Glutamatergic neuron (in vitro differentiated cells): ENCODE data around the gene GDF7. TPM values are rescaled to one million over a fixed set of nuclear protein-coding genes. Genes with fewer than 3 reads are reported as not detected.
A peak's percentile ranks its signal among the peaks of the same experiment; 100 is the strongest.

Experiments used
- DNase-seq: peaks from one replicate; pipeline ENCODE4 v3.0.0; 2022
- H3K27ac Mint-ChIP-seq: one replicate; pipeline ENCODE4 v1.8.0; 2020; ENCODE audit warnings: mild to moderate bottlenecking, mixed read lengths, inconsistent platforms; ENCODE audit not compliant: unreplicated experiment
- H3K27me3 Mint-ChIP-seq: one replicate; pipeline ENCODE4 v1.8.0; 2020; ENCODE audit warnings: mild to moderate bottlenecking, moderate library complexity, mixed read lengths, inconsistent platforms; ENCODE audit not compliant: unreplicated experiment
- H3K36me3 Mint-ChIP-seq: one replicate; pipeline ENCODE4 v1.8.0; 2020; ENCODE audit warnings: mild to moderate bottlenecking, mixed read lengths, inconsistent platforms; ENCODE audit not compliant: unreplicated experiment
- H3K4me1 Mint-ChIP-seq: one replicate; pipeline ENCODE4 v1.8.0; 2020; ENCODE audit warnings: mild to moderate bottlenecking, low read depth, mixed read lengths, inconsistent platforms; ENCODE audit not compliant: unreplicated experiment
- H3K4me3 Mint-ChIP-seq: one replicate; pipeline ENCODE4 v1.8.0; 2020; ENCODE audit warnings: mild to moderate bottlenecking, mixed read lengths, inconsistent platforms; ENCODE audit not compliant: unreplicated experiment
- H3K9me3 Mint-ChIP-seq: one replicate; pipeline ENCODE4 v1.8.0; 2020; ENCODE audit warnings: mild to moderate bottlenecking, moderate library complexity, mixed read lengths, inconsistent platforms; ENCODE audit not compliant: unreplicated experiment
- total RNA-seq: library from RNA; stranded (reverse); fragmentation: NEBNext Ultra II Directional; extraction: Animal tissue kit (Norgen Biotek cat#: 25700); gene quantifications from one replicate; pipeline ENCODE4 v1.2.1, GENCODE V29; 2021; ENCODE audit not compliant: unreplicated experiment
- TF ChIP-seq, protein P1 (sequence below): fragments of 200-600 bp; sonication (generic); IDR thresholded peaks from one replicate; pipeline ENCODE4 v1.5.0; 2021; ENCODE audit not compliant: partially characterized antibody, unreplicated experiment

Gene GDF7
- total RNA-seq, 1 donor from 2014 or later: not detected

DNA sequence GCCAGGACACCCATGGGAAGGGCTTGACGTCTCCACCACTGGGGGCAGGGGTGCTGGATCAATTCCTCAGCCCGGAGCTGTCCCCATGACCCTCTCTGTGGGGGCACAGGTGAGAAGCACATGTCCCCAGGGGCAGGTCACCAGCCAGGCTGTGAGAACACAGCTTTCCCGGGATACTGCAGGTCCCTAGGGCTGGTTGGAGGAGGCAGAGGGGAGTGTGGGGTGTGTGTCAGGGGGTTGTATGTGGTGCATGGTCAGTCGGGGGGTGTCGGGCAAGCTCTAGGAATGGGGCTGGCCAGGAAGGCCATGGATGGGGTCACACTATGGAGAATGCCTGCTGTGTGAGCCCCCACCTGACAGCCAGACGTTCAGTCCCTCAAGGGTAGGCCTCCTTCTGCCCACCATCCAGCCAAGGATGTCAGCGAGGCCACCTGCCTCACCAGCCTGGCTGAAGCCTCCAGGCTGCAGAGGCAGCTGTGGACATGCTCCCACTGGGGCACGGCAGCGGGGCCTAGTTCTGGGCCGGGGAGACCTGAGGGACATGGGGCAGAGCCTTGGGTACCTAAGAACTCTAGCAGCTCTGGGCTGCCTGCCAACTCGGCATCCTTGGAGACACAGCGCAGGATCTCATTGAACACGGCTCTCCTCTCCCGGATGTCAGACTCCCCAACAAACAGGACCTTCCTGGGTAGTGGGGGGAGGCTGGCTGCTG, 26.4 kb upstream of the GDF7 start:
- no peak for DNase-seq
- TF ChIP-seq, protein P1, sequence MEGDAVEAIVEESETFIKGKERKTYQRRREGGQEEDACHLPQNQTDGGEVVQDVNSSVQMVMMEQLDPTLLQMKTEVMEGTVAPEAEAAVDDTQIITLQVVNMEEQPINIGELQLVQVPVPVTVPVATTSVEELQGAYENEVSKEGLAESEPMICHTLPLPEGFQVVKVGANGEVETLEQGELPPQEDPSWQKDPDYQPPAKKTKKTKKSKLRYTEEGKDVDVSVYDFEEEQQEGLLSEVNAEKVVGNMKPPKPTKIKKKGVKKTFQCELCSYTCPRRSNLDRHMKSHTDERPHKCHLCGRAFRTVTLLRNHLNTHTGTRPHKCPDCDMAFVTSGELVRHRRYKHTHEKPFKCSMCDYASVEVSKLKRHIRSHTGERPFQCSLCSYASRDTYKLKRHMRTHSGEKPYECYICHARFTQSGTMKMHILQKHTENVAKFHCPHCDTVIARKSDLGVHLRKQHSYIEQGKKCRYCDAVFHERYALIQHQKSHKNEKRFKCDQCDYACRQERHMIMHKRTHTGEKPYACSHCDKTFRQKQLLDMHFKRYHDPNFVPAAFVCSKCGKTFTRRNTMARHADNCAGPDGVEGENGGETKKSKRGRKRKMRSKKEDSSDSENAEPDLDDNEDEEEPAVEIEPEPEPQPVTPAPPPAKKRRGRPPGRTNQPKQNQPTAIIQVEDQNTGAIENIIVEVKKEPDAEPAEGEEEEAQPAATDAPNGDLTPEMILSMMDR: no peak
- Mint-ChIP-seq H3K36me3 (no peaks in the 10 kb centered on the region), H3K4me1 (peaks cover 20% of the 10 kb centered on the region), H3K4me3 (no peak overlapping the region), H3K27me3 (no peaks in the 10 kb centered on the region), H3K9me3 (peaks cover 1% of the 10 kb centered on the region), H3K27ac (peak overlapping the region; percentile 17)

DNA sequence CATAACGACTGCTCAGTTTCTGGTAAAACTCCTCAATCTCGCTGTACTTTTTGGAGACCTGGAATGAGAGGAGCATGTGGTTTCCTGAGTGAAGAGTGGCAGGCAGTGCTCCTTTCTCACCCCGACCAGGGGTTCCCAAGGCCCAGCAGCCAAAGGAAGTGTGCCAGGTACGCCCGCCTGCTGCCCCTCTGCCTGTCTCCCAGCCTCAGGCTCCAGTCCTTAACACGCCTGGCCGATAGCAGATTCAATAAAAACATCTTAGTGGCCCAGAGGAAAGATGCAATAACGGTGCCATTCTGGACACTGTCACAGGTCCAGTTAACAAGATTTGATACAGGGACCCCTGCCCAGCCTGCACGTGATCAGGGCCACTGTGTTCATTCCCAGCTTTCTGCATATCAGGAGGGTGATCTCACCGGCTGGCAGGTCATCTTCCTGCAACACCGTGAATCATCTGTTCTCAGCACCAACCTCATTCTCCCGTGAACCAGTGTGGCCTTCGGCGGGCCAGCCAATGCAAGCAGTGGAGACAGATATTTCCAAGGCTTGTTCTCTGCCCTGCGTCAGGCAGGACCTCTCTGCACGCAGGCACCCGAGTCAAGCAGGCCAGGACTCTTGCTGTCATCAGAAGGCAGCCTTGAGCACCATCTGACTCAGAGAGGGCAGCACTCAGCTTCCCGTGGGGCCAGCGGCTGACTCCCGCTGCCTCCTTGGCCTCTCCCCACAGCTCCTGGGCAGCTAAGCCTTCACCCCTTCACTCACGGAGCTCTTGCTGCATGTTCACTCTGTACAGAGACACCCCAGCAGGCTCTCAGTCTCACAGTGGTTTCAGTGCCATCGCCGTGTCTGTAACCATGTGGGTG, 25.6 kb upstream of the GDF7 start:
- TF ChIP-seq, protein P1: no peak
- H3K4me3 Mint-ChIP-seq: peak overlapping the region; percentile 58
- peaks cover 1% of the 10 kb centered on the region for H3K9me3 Mint-ChIP-seq
- peaks cover 19% of the 10 kb centered on the region for H3K4me1 Mint-ChIP-seq
- peak overlapping the region; percentile 70 for H3K27ac Mint-ChIP-seq
- peaks cover under 1% of the 10 kb centered on the region for H3K27me3 Mint-ChIP-seq
- no peak for DNase-seq
- no peaks in the 10 kb centered on the region for H3K36me3 Mint-ChIP-seq

DNA sequence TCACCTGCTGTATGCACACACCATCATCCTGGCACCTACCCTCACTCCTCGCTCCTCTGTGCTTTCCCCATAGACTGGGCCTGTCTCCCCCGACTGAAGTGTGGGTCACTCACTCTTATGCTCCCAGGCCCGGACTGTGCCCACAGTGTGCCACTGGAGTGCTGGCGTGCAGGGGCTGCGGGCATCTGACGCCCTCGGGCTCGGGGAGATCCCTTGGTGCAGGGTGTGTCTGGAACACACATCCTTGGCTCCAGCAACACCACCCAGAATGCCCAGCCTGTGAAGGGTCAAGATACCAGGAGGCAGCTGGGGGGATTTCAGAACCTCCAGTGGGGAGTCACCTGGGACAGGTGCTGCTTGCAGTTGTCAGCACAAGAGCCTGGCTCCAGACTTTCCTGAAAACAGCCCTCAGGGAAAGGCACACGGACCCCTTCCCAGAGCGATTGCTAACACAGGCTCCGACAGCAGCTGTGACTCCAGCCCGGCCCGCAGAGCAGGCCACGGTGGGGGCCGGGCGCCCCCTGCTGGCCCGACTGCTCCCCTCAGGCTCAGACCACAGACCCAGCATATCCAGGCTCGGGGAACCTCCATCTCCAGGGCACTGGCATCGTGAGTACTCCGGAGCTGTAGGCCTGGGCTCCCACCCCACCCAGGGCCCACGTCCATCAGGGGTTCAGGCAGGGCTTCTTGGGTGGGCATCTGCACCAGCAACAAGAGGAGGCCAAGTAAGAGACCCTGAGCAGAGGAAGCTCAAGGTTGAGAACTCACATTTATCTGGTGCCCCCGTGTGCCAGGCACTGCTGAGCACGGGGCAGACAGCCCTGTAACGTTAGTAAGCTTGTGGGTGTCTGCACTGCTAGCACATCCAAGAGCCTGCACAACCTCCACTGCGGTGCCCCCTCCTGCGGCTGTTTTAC, 24.6 kb upstream of the GDF7 start:
- Mint-ChIP-seq H3K27ac (no peak overlapping the region), H3K36me3 (no peaks in the 10 kb centered on the region), H3K4me1 (peaks cover 19% of the 10 kb centered on the region), H3K27me3 (peaks cover 3% of the 10 kb centered on the region), H3K9me3 (peaks cover 1% of the 10 kb centered on the region), H3K4me3 (peak overlapping the region; percentile 58)
- TF ChIP-seq, protein P1: peak; percentile 97
- DNase-seq: peak; percentile 89

DNA sequence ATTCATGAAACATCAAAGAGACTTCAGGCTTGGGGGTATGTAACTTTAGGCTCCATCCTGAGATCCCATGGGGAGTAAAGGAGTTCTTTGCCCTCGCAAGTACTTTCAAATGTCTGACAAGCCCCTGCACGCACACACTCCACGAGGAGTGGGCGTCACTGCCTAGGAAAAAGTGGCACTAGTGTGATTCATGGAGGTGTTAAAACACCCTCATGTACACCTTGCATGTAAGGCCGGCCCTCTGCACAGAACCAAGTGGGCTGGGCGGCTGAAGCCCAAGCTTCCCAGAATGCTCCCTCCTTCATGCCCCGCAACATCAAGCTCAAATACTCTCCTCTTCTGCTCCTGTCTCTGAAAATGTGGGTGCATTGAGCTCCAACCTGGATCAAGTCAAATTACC, 23.9 kb upstream of the GDF7 start:
- H3K4me3 Mint-ChIP-seq: no peak overlapping the region
- H3K4me1 Mint-ChIP-seq: peaks cover 25% of the 10 kb centered on the region
- no peak for DNase-seq
- TF ChIP-seq, protein P1: no peak
- H3K36me3 Mint-ChIP-seq: no peaks in the 10 kb centered on the region
- H3K9me3 Mint-ChIP-seq: peaks cover 2% of the 10 kb centered on the region
- H3K27me3 Mint-ChIP-seq: peaks cover 3% of the 10 kb centered on the region
- no peak overlapping the region for H3K27ac Mint-ChIP-seq
